H9 (cell line): ENCODE results near the gene TNFSF9. TPM values are rescaled to one million over a fixed set of nuclear protein-coding genes. Genes with fewer than 3 reads are reported as not detected.

ENCODE experiments used
- DNase-seq: peaks from one replicate; pipeline ENCODE4 v3.0.0-alpha.2; 2017
- H2AFZ ChIP-seq: one replicate; pipeline ENCODE4 v1.6.1; 2013; ENCODE audit warnings: mild to moderate bottlenecking, low read length, control low read depth, moderate library complexity
- H2AK5ac ChIP-seq: 2 replicates; pipeline ENCODE4 v1.6.1; 2013; ENCODE audit warnings: low read length, control low read depth, mixed read lengths; ENCODE audit not compliant: insufficient read length
- H2BK120ac ChIP-seq: one replicate; pipeline ENCODE4 v1.6.1; 2013; ENCODE audit warnings: low read depth, mild to moderate bottlenecking, low read length, control low read depth, inconsistent platforms; ENCODE audit not compliant: poor library complexity, severe bottlenecking
- H2BK12ac ChIP-seq: 2 replicates; pipeline ENCODE4 v1.6.1; 2013; ENCODE audit warnings: low read length, control low read depth, mixed read lengths, low read depth; ENCODE audit not compliant: insufficient read length
- H2BK15ac ChIP-seq: 2 replicates; pipeline ENCODE4 v1.6.1; 2013; ENCODE audit warnings: low read depth, low read length, control low read depth
- H2BK20ac ChIP-seq: one replicate; pipeline ENCODE4 v1.6.1; 2013; ENCODE audit warnings: low read depth, mild to moderate bottlenecking, low read length, control low read depth, inconsistent platforms; ENCODE audit not compliant: poor library complexity, severe bottlenecking
- H2BK5ac ChIP-seq: 2 replicates; pipeline ENCODE4 v1.6.1; 2013; ENCODE audit warnings: low read length, control low read depth, mixed read lengths; ENCODE audit not compliant: insufficient read length
- H3K14ac ChIP-seq: 2 replicates; pipeline ENCODE4 v1.6.1; 2013; ENCODE audit warnings: low read length, control low read depth; ENCODE audit not compliant: insufficient read depth
- H3K18ac ChIP-seq: 2 replicates; pipeline ENCODE4 v1.6.1; 2013; ENCODE audit warnings: low read depth, mild to moderate bottlenecking, mixed read lengths, low read length, control low read depth; ENCODE audit not compliant: insufficient read length
- H3K23ac ChIP-seq: 2 replicates; pipeline ENCODE4 v1.6.1; 2013; ENCODE audit warnings: low read length, control low read depth, mixed read lengths, low read depth; ENCODE audit not compliant: insufficient read length
- H3K23me2 ChIP-seq: 2 replicates; pipeline ENCODE4 v1.6.1; 2013; ENCODE audit warnings: low read depth, mild to moderate bottlenecking, mixed read lengths, low read length, control low read depth; ENCODE audit not compliant: insufficient read length, poor library complexity, severe bottlenecking
- H3K27ac ChIP-seq: 2 replicates; pipeline ENCODE4 v1.5.1; 2013; ENCODE audit warnings: low read length, control low read depth, mixed read lengths, low read depth; ENCODE audit not compliant: insufficient read length
- H3K27me3 ChIP-seq: 2 replicates; pipeline ENCODE4 v1.6.1; 2013; ENCODE audit warnings: low read length, control low read depth, inconsistent platforms; ENCODE audit not compliant: insufficient read depth
- H3K4ac ChIP-seq: 2 replicates; pipeline ENCODE4 v1.6.1; 2013; ENCODE audit warnings: low read depth, mild to moderate bottlenecking, control low read depth, inconsistent platforms, low read length, moderate library complexity
- H3K4me1 ChIP-seq: 2 replicates; pipeline ENCODE4 v1.6.1; 2013; ENCODE audit warnings: low read length, control low read depth, inconsistent platforms; ENCODE audit not compliant: insufficient read depth
- H3K4me2 ChIP-seq: 2 replicates; pipeline ENCODE4 v1.6.1; 2013; ENCODE audit warnings: low read length, control low read depth, mixed read lengths; ENCODE audit not compliant: insufficient read length, insufficient read depth
- H3K56ac ChIP-seq: 2 replicates; pipeline ENCODE4 v1.6.1; 2013; ENCODE audit warnings: low read depth, mild to moderate bottlenecking, mixed read lengths, low read length, control low read depth; ENCODE audit not compliant: insufficient read length
- H3K79me1 ChIP-seq: 2 replicates; pipeline ENCODE4 v1.6.1; 2013; ENCODE audit warnings: low read depth, mild to moderate bottlenecking, moderate library complexity, low read length, control low read depth, inconsistent platforms; ENCODE audit not compliant: insufficient read depth, poor library complexity, severe bottlenecking
- H3K79me2 ChIP-seq: 2 replicates; pipeline ENCODE4 v1.6.1; 2013; ENCODE audit warnings: low read length, control low read depth, inconsistent platforms; ENCODE audit not compliant: insufficient read depth
- H3K9ac ChIP-seq: 2 replicates; pipeline ENCODE4 v1.6.1; 2013; ENCODE audit warnings: low read length, control low read depth, mixed read lengths; ENCODE audit not compliant: insufficient read length; ENCODE audit errors: extremely low read depth
- H3K9me3 ChIP-seq: one replicate; pipeline ENCODE4 v1.6.1; 2013; ENCODE audit warnings: low read depth, low read length, inconsistent platforms; ENCODE audit not compliant: control insufficient read depth
- H3T11ph ChIP-seq: one replicate; pipeline ENCODE4 v1.6.1; 2013; ENCODE audit warnings: mild to moderate bottlenecking, low read length, control low read depth, inconsistent platforms
- H4K20me1 ChIP-seq: one replicate; pipeline ENCODE4 v1.6.1; 2013; ENCODE audit not compliant: control insufficient read depth, insufficient read length, insufficient read depth
- H4K5ac ChIP-seq: 2 replicates; pipeline ENCODE4 v1.6.1; 2013; ENCODE audit warnings: low read depth, mild to moderate bottlenecking, mixed read lengths, low read length, control low read depth; ENCODE audit not compliant: insufficient read length
- H4K8ac ChIP-seq: replicated peaks from 2 replicates; pipeline ENCODE4 v1.6.1; 2013; ENCODE audit warnings: low read length, control low read depth, mixed read lengths, low read depth; ENCODE audit not compliant: insufficient read length
- H4K91ac ChIP-seq: 2 replicates; pipeline ENCODE4 v1.6.1; 2013; ENCODE audit warnings: low read depth, mild to moderate bottlenecking, moderate library complexity, mixed read lengths, low read length, control low read depth; ENCODE audit not compliant: insufficient read length
- H3K27ac Mint-ChIP-seq, 3 experiments: 2 replicates in 2 of 3; 3 replicates in 1 of 3; pipeline ENCODE4 v1.8.0; 2020 to 2021; ENCODE audit warnings: mixed read lengths in 3 of 3, mild to moderate bottlenecking in 1 of 3, moderate library complexity in 1 of 3
- H3K27me3 Mint-ChIP-seq: 2 replicates; pipeline ENCODE4 v1.8.0; 2021; ENCODE audit warnings: low read depth, mild to moderate bottlenecking, moderate library complexity, mixed read lengths
- H3K36me3 Mint-ChIP-seq, 3 experiments: 2 replicates in 2 of 3; 3 replicates in 1 of 3; pipeline ENCODE4 v1.8.0; 2020 to 2021; ENCODE audit warnings: low read depth in 3 of 3, mixed read lengths in 3 of 3; ENCODE audit not compliant: insufficient read depth in 1 of 3
- H3K4me1 Mint-ChIP-seq, 2 experiments: 2 replicates each; pipeline ENCODE4 v1.8.0; 2020; ENCODE audit warnings: mixed read lengths in 2 of 2
- H3K4me3 Mint-ChIP-seq, 2 experiments: 2 replicates in 1 of 2; 3 replicates in 1 of 2; pipeline ENCODE4 v1.8.0; 2020 to 2021; ENCODE audit warnings: mild to moderate bottlenecking in 2 of 2, mixed read lengths in 2 of 2, moderate library complexity in 1 of 2
- H3K9me3 Mint-ChIP-seq, 2 experiments: 2 replicates in 1 of 2; 3 replicates in 1 of 2; pipeline ENCODE4 v1.8.0; 2020; ENCODE audit warnings: mild to moderate bottlenecking in 2 of 2, mixed read lengths in 2 of 2, moderate library complexity in 1 of 2
- WGBS: extraction: QIAGEN DNeasy Blood & Tissue Kit; methylation state at CpG from one replicate; pipeline ENCODE4 v1.1.7; 2013; ENCODE audit warnings: missing lambda C conversion rate, low lambda C conversion rate, mixed read lengths; ENCODE audit not compliant: insufficient read length; ENCODE audit errors: extremely low coverage; 5-methylcytosine and 5-hydroxymethylcytosine counted together
- total RNA-seq: library from RNA; stranded (reverse); gene quantifications from 2 replicates; pipeline ENCODE4 v1.2.1, GENCODE V29; 2021
- TF ChIP-seq, protein P1 (sequence below): fragments of 200-600 bp; sonication (generic); conservative IDR thresholded peaks from 3 replicates; pipeline ENCODE4 v1.8.0; 2021; ENCODE audit warnings: antibody characterized with exemption, mild to moderate bottlenecking

Gene TNFSF9
- total RNA-seq, 1 experiment from 2014 or later = 1.9 TPM

GRCh38 chr19:6519289-6519688 is 11.5 kb upstream of the TNFSF9 start:
- peaks cover 5% of the 10 kb centered on the region; the same call in 1 of the 2 replicates for H3K27me3 Mint-ChIP-seq
- TF ChIP-seq, protein P1, sequence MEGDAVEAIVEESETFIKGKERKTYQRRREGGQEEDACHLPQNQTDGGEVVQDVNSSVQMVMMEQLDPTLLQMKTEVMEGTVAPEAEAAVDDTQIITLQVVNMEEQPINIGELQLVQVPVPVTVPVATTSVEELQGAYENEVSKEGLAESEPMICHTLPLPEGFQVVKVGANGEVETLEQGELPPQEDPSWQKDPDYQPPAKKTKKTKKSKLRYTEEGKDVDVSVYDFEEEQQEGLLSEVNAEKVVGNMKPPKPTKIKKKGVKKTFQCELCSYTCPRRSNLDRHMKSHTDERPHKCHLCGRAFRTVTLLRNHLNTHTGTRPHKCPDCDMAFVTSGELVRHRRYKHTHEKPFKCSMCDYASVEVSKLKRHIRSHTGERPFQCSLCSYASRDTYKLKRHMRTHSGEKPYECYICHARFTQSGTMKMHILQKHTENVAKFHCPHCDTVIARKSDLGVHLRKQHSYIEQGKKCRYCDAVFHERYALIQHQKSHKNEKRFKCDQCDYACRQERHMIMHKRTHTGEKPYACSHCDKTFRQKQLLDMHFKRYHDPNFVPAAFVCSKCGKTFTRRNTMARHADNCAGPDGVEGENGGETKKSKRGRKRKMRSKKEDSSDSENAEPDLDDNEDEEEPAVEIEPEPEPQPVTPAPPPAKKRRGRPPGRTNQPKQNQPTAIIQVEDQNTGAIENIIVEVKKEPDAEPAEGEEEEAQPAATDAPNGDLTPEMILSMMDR = no peak

More at GRCh38 chr19:6519289-6519688, 11.5 kb upstream of the TNFSF9 start:
- no peak overlapping the region for H2BK120ac ChIP-seq
- no peak for DNase-seq
- WGBS = no CpG with 5 or more reads among the region's 2 CpGs
- no peak overlapping the region for H2BK20ac ChIP-seq
- no peak overlapping the region for H4K91ac ChIP-seq
- no peak overlapping the region for H3K4me3 Mint-ChIP-seq
- no peak overlapping the region for H3K18ac ChIP-seq
- H3K9ac ChIP-seq = no peak overlapping the region
- peaks cover 13 to 19% of the 10 kb centered on the region in 2 experiments for H3K4me1 Mint-ChIP-seq
- no peaks in the 10 kb centered on the region for H3K79me1 ChIP-seq
- H3K4ac ChIP-seq = no peak overlapping the region
- H2AK5ac ChIP-seq = no peak overlapping the region
- H3K56ac ChIP-seq = no peak overlapping the region
- no peak overlapping the region for H2BK12ac ChIP-seq
- H4K5ac ChIP-seq = no peak overlapping the region
- no peak overlapping the region for H3K14ac ChIP-seq
- H3K4me1 ChIP-seq = peaks cover 4% of the 10 kb centered on the region; the same call in 1 of the 2 replicates
- H3K9me3 Mint-ChIP-seq = no peaks in the 10 kb centered on the region; a peak in 2 of 5 replicates
- no peak overlapping the region for H3K27ac ChIP-seq
- H3K4me2 ChIP-seq = no peak overlapping the region
- H3K36me3 Mint-ChIP-seq = no peaks in the 10 kb centered on the region; a peak in 1 of 7 replicates
- no peak overlapping the region for H2AFZ ChIP-seq
- H3K23ac ChIP-seq = no peak overlapping the region
- H3K27ac Mint-ChIP-seq = no peak overlapping the region; a peak in 1 of 7 replicates
- H3K79me2 ChIP-seq = no peaks in the 10 kb centered on the region
- H2BK5ac ChIP-seq = no peak overlapping the region
- H4K20me1 ChIP-seq = no peaks in the 10 kb centered on the region
- no peak overlapping the region for H4K8ac ChIP-seq
- H3T11ph ChIP-seq = no peak overlapping the region
- no peak overlapping the region for H2BK15ac ChIP-seq
- H3K23me2 ChIP-seq = peaks cover 8% of the 10 kb centered on the region
- H3K27me3 ChIP-seq = no peaks in the 10 kb centered on the region
- no peaks in the 10 kb centered on the region for H3K9me3 ChIP-seq
